NT2/D1 (cell line): ENCODE data around the gene PEX12.

Source experiments
- YY1 ChIP-seq: IDR thresholded peaks from 2 replicates; pipeline ENCODE4 v1.6.1; 2011; ENCODE audit not compliant: insufficient read length, insufficient read depth
- ZNF274 ChIP-seq: IDR thresholded peaks from 2 replicates; pipeline ENCODE4 v1.6.1; 2011; ENCODE audit warnings: mild to moderate bottlenecking, low read depth, low read length

DNA sequence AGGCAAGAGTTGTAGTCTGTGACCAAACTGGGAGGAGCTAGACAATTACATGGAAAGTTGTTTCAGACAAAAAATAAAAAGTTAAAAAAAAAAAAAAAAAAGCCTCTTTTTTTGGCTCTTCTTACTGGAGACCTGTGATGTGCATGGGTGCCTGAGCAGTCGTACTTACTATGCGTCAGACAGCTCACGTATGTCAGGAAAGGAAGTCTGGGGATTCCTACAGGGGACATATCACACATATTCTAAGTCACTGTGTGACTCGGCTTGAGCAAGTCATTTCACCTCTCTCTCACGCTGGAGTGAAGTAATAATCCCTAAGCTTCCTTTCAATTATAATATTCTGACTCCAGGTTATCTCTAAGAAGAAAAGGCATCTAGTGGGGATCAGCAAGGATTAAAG lies 23.7 kb downstream of the PEX12 start:
- TF ChIP-seq YY1 (no peak), ZNF274 (no peak)
